ENCODE measurements around the gene PKM. TPM values are rescaled to one million over a fixed set of nuclear protein-coding genes. Genes with fewer than 3 reads are reported as not detected.

PKM gene
- total RNA-seq, 2 experiments from 2014 or later = 202 to 203 TPM

- ATAC-seq (ENCODE audit: poor library complexity) = no peak
- intact Hi-C loops (cut with DNase I, micrococcal nuclease) = loop anchor here (1.0 to 10.0 kb wide), 6 partner anchors 31 to 457 kb away; partner anchors contain the start of genes HEXA (in 2 of the 2), MYO9A (in 2 of the 2), SENP8 (in 2 of the 2) and ARIH1 (in 1 of the 2)
Observed at GRCh38 chr15:72229947-72230196, 1.1 kb downstream of the PKM start.

GRCh38 chr15:72229076-72229946 is 1.7 kb downstream of the PKM start:
- Histone ChIP-seq H3K4me1 (ENCODE audit: insufficient read depth, low read length) (peaks cover 61% of the 10 kb centered on the region), H3K9me3 (ENCODE audit: control insufficient read depth in 1 of 2, insufficient read depth in 1 of 2, low read length in 2 of 2) (no peaks in the 10 kb centered on the region), H3K4me3 (ENCODE audit: low read length) (peak overlapping the region; percentile 96), H3K36me3 (ENCODE audit: insufficient read depth, low read length) (peaks cover 3% of the 10 kb centered on the region), H3K27ac (ENCODE audit: low read depth in 1 of 2, low read length in 2 of 2) (peak overlapping the region; percentile 63 to 92), H3K27me3 (ENCODE audit: control insufficient read depth in 1 of 2, insufficient read depth in 2 of 2, low read length in 2 of 2) (no peaks in the 10 kb centered on the region)
- Mint-ChIP-seq H3K9me3 (no peaks in the 10 kb centered on the region), H3K4me3 (peak overlapping the region; percentile 97), H3K27ac (peak overlapping the region; percentile 96), H3K36me3 (ENCODE audit: low read depth) (peaks cover 32% of the 10 kb centered on the region), H3K27me3 (no peaks in the 10 kb centered on the region), H3K4me1 (ENCODE audit: low read depth) (peaks cover 69% of the 10 kb centered on the region)
- intact Hi-C loops (cut with DNase I, micrococcal nuclease) = loop anchor here (2.0 to 10.0 kb wide), 3 partner anchors 111 to 148 kb away; partner anchors contain the start of genes HEXA (in 2 of the 2), MYO9A (in 1 of the 2) and SENP8 (in 1 of the 2)
- ATAC-seq (ENCODE audit: poor library complexity) = peak; percentile 6
- DNase-seq = peak in 9 of 14 experiments; percentile 7 to 79 (median 39)
- ChIA-PET CTCF (interaction anchor here (1.5 to 3.5 kb wide), 3 partner anchors 10 to 30 kb away, joined by 3 to 14 read pairs (median 13); no protein-coding TSS in a partner anchor), POLR2A (interaction anchor here (1.0 to 1.7 kb wide), 7 partner anchors 9 to 244 kb away, joined by 3 to 8 read pairs (median 5); partner anchors contain the start of genes MYO9A and SENP8)
- TF ChIP-seq CTCF (IDR thresholded peaks at IDR 0.05) = no peak

More at GRCh38 chr15:72229947-72230196, 1.1 kb downstream of the PKM start:
- no peak for TF ChIP-seq CTCF (IDR thresholded peaks at IDR 0.05)
- no peaks in the 10 kb centered on the region for H3K27me3 Mint-ChIP-seq
- POLR2A ChIA-PET = interaction anchor here (1.0 to 2.8 kb wide), 9 partner anchors 9 to 244 kb away, joined by 3 to 19 read pairs (median 5); partner anchors contain the start of genes HEXA, MYO9A and SENP8
- H3K9me3 Mint-ChIP-seq = no peaks in the 10 kb centered on the region
- peak overlapping the region; percentile 96 for H3K4me3 ChIP-seq (ENCODE audit: low read length)
- peak overlapping the region; percentile 96 for H3K27ac Mint-ChIP-seq
- peak overlapping the region; percentile 97 for H3K4me3 Mint-ChIP-seq
- H3K4me1 Mint-ChIP-seq (ENCODE audit: low read depth) = peaks cover 66% of the 10 kb centered on the region
- DNase-seq = no peak
- no peaks in the 10 kb centered on the region for H3K36me3 ChIP-seq (ENCODE audit: insufficient read depth, low read length)
- H3K4me1 ChIP-seq (ENCODE audit: insufficient read depth, low read length) = peaks cover 57% of the 10 kb centered on the region
- H3K27ac ChIP-seq (ENCODE audit: low read depth in 1 of 2, low read length in 2 of 2) = peak overlapping the region; percentile 63 to 92
- no peaks in the 10 kb centered on the region for H3K27me3 ChIP-seq (ENCODE audit: control insufficient read depth in 1 of 2, insufficient read depth in 2 of 2, low read length in 2 of 2)
- CTCF ChIA-PET = interaction anchor here (2.9 kb wide), 1 partner anchor 30 kb away, joined by 13 read pairs; no protein-coding TSS in a partner anchor
- no peaks in the 10 kb centered on the region for H3K9me3 ChIP-seq (ENCODE audit: control insufficient read depth in 1 of 2, insufficient read depth in 1 of 2, low read length in 2 of 2)
- H3K36me3 Mint-ChIP-seq (ENCODE audit: low read depth) = peaks cover 31% of the 10 kb centered on the region

- peak overlapping the region; percentile 63 to 92 for H3K27ac ChIP-seq (ENCODE audit: low read depth in 1 of 2, low read length in 2 of 2)
- ATAC-seq (ENCODE audit: poor library complexity) (no peak), DNase-seq (peak in 3 of 14 experiments; percentile 30 to 60 (median 53))
- peaks cover 47% of the 10 kb centered on the region for H3K36me3 Mint-ChIP-seq (ENCODE audit: low read depth)
- no peak for TF ChIP-seq CTCF (IDR thresholded peaks at IDR 0.05)
- peak overlapping the region; percentile 97 for H3K4me3 Mint-ChIP-seq
- H3K4me1 Mint-ChIP-seq (ENCODE audit: low read depth) = peaks cover 80% of the 10 kb centered on the region
- intact Hi-C loops (cut with DNase I, micrococcal nuclease) = loop anchor here (2.0 to 10.0 kb wide), 4 partner anchors 45 to 150 kb away; partner anchors contain the start of genes HEXA (in 2 of the 2), MYO9A (in 1 of the 2), PARP6 (in 1 of the 2) and SENP8 (in 1 of the 2)
- no peaks in the 10 kb centered on the region for H3K27me3 ChIP-seq (ENCODE audit: control insufficient read depth in 1 of 2, insufficient read depth in 2 of 2, low read length in 2 of 2)
- H3K27ac Mint-ChIP-seq = peak overlapping the region; percentile 96
- H3K36me3 ChIP-seq (ENCODE audit: insufficient read depth, low read length) = peaks cover 19% of the 10 kb centered on the region
- peak overlapping the region; percentile 96 for H3K4me3 ChIP-seq (ENCODE audit: low read length)
- H3K9me3 ChIP-seq (ENCODE audit: control insufficient read depth in 1 of 2, insufficient read depth in 1 of 2, low read length in 2 of 2) = no peaks in the 10 kb centered on the region
- H3K4me1 ChIP-seq (ENCODE audit: insufficient read depth, low read length) = peaks cover 74% of the 10 kb centered on the region
- CTCF ChIA-PET = interaction anchor here (0.9 to 3.5 kb wide), 8 partner anchors 9 to 46 kb away, joined by 3 to 19 read pairs (median 6); partner anchors contain the start of gene PARP6
- H3K27me3 Mint-ChIP-seq = no peaks in the 10 kb centered on the region
- POLR2A ChIA-PET = interaction anchor here (0.7 to 2.8 kb wide), 10 partner anchors 9 to 247 kb away, joined by 3 to 29 read pairs (median 4); partner anchors contain the start of genes ARIH1, MYO9A and SENP8
- no peaks in the 10 kb centered on the region for H3K9me3 Mint-ChIP-seq
Observed at GRCh38 chr15:72227720-72228119, 3.3 kb downstream of the PKM start.

All from CD4-positive, alpha-beta T cell (primary cell).